Stimulated activated CD4-positive, alpha-beta T cell treated with anti-CD3 and anti-CD28 coated beads, Interleukin-12 subunit alpha, Interleukin-12 subunit beta, amount 100 ng/mL, for 24 hours (primary cell): ENCODE data around the gene C4orf51.
"Not testable (repeated sequence)": the region's sequence is repeated elsewhere in the genome, so short reads cannot be mapped to it uniquely, and the experiment has no call there.

ENCODE experiments used
- DNase-seq, 2 experiments: peaks; one replicate each; pipeline ENCODE4 v3.0.0-alpha.2; 2020; ENCODE audit warnings: low read depth in 2 of 2

C4orf51 gene

DNA sequence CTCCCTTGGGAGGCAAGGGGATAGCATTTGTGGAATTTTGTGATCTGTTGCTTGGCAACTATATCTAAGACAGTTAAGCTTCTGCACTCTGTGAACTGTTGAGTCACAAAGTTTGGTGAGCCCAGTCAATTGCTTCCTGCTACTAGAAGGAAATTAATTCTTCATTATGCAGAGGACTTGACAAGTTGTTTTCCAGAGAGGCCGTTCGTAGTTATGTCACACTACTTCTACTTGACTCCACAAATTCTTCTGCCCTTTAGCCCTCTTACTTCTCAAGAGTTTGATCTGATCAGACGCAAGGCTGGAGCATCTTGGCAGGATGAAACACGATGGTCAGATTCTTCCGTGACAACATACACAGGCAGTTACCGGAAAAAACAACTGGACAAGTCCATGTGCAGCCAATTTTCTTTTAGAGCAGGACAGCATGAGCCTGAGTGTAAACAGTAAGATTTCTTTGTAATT, at the start of gene C4orf51:
Gene C4orf51 (plus strand): TSS at position 156 of the 465 bp plus-strand sequence. CDS start 58 bp downstream, at position 214.
- no peak for DNase-seq

DNA sequence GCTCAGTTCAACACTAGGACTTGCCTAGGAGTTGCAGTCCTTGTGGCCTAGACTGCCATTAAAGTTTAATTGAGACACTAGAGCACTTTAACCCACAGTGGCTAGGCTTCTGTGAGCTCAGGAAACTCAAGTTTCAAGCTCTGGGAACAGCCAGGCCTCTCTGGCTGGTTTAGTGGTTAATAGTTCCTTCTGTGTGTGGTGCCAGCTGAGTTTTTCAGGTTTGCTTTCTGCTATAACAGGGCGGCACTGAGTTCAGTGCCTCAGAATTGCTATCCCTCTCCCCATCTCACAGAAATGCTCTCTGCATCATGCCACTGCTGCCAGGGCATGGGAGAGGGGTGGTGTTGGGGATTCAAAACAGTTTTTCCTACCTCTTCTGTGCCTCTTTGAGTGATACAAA, 44.8 kb upstream of the C4orf51 start:
- DNase-seq, result no peak

DNA sequence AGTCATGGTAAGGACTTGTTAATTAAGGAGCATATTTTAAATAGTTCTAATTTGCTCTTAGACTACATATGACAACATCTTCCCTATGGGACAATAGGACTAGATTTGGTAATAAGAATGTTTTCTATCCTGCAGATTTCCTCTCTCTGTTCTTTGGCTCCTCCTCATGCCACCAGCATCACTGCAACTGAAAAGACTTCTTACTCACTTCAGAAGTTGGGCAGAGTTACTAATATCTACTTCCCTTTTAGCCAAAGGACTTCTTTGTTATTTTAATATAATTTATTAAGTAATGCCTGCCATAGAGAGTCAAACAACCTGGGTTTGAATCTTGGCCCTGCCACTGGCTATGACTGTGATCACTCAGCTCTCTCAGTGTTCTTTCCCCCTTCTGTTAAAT, 44.3 kb upstream of the C4orf51 start:
- no peak for DNase-seq

DNA sequence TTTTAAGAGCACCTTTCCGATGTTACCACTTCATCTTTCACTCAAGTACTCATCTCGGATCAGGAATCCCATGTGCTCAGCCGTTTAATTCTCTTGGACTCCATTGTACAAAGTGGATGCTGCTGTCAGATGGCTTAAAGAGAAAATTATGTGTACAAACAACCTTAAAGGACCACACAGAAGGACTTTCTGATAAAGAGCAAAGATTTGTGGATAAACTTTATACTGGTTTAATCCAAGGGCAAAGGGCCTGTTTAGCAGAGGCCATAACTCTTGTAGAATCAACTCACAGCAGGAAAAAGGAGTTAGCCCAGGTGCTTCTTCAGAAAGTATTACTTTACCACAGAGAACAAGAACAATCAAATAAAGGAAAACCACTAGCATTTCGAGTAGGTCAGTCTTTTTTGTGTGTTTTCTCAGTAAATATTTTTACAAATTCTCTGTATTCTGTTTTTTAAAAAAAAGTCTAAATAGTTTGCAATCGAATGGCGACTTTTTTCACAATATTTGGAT, 40.7 kb upstream of the C4orf51 start:
- no peak for DNase-seq

DNA sequence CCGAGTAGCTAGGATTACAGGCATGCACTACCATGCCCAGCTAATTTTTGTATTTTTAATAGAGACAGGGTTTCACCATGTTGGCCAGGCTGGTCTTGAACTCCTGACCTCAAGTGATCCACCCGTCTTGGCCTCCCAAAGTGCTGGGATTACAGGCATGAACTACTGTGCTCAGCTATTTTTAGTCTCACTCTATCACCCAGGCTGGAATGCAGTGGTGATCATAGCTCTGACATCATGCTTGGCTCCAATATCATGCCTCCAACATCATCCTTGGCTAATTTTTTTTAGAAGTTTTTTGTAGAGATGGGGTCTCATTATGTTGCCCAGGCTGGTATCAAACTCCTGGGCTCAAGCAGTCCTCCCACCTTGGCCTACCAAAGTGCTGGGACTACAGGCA, 39.7 kb upstream of the C4orf51 start:
- DNase-seq, result not testable (repeated sequence)

DNA sequence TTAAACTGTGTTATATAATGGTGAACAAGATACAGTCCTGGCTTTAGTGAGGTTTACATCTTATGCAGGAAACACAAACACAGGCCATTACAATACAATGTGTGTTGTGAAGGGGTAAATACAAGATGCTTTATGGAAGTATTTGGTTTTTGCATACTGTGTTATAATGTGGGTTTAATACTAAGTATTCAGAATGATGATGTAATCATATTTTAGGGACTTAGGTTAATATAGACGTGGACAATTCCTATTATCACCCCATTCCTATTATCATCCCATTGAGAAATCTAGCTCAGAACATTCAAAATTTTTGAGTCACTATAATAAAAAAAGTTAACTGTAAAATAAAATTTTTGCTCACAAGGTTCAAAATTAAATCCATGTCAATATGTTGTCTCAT, 36.7 kb upstream of the C4orf51 start:
- no peak for DNase-seq

DNA sequence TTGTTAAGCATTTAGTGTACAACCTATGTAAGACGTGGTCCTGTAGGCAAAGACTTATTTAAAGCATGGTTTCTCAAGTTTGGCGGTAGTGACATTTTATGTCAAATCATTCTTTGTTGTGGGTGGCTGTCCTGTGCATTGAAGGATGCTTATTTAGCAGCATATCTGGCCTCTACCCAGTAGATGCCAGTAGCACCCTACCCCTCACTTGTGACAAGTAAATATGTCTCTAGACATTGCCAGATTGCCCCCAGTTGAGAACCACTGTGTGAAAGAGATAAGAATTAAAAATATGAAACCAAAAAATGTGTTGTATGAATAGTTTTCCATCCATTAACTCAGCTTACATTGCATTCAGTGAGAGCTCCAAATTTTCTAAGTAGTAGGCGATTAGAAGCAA, 35.2 kb upstream of the C4orf51 start:
- no peak for DNase-seq

DNA sequence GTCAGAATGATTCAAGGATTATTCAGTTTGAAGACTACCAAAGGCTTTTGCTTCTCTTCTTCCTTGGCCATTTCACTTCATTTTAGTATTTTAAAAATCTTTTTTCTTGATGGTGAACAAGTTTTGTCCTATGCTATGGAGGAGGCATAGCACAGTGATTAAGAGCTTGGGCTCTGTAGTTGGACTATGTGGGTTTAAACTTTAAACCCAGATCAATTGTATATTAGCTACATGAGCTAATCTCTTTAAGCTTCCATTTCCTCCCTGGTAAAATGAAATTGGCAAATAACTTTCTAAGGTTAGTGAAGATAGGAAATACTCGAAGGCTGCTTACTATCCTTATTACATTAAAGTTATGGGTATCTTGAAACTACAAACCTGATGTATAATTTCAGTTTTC, 23.8 kb upstream of the C4orf51 start:
- no peak for DNase-seq

DNA sequence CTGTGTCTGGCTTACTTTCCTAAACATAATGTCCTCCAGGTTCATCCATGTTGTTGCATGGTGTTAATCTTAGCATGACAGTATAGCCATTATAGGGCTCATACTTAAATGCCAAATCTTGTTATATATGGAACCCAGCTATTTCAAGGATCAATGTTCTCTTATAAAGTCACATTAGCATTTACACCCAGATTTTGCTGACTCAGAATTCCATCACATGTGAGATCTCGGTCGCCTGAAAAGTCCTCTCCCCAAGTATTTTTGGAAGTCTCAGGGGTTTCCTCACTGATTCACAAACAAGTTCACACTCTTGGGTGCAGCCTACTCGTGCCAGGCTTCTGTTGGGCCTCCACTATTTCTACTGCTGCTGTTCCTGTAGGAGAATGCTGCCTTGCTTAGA, 19.9 kb upstream of the C4orf51 start:
- no peak for DNase-seq

DNA sequence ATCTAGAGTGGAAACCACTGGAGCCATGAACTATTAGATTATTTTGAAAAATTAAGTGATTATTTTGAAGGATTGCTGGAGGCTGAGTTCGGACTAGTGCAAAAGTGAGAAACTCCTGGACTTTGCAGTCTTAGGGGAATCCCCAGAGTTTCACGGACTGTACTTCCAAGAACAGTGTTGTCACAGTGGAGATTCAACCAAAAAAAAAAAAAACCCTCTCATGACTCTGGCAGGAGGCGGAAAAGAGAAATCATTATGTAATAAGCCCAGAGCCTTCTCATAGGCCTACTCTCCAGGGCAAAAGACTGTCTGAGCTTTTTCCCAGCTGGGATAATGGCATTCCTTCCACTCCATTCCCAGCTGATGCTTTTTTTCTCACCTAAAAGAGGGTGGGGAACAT, 16.8 kb upstream of the C4orf51 start:
- no peak for DNase-seq

DNA sequence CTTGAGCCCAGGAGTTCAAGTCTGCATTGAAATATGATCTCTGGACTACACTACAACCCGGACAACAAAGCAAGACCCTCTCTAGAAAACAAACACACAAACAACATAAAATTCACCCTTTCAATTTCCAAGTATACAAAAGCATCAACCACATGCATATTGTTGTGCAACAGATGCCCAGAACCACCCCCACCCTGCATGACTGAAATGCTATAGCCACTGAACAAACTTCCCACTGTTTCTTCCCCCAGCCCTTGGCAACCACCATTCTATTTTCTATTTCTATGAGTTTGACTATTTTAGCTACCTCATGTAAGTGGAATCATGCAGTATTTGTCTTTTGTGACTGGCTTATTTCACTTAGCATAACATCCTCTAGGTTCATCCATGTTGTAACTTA, 14.2 kb upstream of the C4orf51 start:
- DNase-seq, result no peak

DNA sequence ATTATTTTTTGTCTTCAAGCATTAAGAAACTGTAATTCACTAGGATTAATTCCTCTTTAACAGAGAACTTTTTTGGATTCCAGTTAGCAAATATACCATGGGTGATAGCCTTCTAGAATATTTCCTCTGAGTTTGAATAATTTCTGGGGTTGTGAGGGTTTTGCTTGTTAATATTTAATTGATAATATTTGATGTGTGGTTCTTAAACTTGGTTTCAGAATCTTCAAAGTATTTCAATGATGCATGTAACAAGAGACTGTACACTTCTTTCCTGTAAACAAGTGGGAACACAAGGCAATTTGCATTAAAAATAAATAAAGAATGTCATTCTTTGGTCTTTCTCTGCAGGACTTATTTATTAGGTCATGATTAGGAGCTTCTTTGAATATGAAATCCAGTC, 9.5 kb upstream of the C4orf51 start:
- DNase-seq, result no peak

DNA sequence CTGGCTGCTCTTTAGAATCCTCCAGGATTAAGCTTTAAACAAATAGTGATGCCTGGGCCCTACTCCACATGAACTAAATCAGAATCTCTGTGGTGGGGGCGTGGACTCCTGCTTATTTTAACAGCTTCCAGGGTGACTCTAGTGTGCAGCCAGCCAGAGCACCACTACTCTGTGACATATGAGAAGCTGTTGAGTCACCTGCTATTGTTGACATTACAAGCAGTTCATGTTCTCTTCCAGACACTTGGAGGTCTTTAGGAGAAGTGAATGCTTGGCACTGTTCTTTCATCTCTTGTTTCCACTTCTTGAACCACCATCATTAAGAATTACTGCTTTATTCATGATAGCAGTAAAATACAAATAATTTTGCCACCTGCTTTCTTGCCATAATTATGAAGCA, 426 bp upstream of the C4orf51 start:
- DNase-seq, result no peak

DNA sequence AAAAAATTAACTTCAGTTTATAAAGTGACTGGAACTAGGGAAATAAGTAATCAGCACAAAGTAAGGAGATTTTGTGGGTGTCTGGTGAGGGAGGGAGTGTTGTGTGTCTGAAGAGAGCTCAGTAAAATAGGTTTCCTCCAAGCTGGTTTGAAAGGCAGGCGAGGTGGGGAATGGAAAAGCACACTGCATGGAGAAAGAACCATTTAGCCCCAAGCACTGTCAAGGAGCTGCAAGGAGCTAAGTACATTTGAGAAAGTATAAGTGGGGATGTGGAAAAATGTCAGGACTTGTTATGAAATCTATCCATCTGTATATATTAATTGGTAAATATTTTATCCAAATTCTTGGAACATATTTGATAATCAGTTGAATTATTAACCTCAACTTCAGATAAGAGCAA, 956 bp downstream of the C4orf51 start:
- DNase-seq, result no peak

DNA sequence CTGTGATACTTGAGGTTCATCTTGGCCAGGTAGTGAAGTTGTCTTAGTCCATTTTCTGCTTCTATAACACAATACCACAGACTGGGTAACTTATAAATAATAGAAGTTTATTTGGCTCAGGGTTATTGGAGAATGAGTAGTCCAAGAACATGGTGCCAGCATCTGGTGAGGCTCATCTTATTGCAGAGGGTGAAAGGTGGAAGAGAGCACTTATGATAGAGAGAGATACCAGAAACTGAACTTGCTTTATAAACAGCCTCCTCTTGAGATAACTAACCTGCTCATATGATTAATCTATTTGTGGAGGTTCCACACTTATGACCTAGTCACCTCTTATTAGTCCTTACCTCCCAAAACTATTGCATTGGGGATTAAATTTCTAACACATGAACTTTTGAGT, 1.6 kb downstream of the C4orf51 start:
- DNase-seq, result no peak

DNA sequence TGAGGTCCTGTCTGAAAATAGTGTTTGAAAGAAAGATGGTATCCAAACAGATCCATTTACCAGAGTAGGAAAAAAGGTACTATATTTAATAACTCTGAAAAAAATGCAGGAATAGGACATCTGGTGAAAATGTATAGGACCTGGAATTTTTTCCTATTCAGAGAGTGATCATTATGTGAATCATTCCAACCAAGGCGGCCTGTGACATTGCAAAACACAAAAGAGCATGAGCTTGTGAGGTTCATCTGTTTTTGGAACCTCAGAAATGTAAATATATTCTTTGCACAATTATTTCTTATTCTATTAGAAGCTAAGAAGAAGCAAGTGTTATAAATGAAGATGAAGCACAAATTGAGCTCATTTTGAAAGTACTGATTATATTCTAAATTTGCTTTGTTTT, 2.0 kb downstream of the C4orf51 start:
- no peak for DNase-seq

DNA sequence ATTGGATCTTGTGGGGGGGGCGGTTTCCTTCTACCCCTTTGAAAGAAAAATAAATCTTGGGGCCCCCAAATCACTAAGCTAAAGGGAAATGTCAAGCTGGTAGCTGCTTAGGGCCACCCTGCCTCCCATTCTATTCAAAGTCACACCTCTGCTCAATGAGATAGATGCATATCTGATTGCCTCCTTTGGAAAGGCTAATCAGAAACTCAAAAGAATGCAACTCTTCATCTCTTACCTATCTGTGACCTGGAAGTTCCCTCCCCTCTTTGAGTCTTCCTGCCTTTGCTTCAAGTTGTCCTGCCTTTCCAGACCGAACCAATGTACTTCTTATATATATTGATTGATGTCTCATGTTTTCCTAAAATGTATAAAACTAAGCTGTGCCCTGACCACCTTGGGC, 7.0 kb downstream of the C4orf51 start:
- DNase-seq, result no peak

DNA sequence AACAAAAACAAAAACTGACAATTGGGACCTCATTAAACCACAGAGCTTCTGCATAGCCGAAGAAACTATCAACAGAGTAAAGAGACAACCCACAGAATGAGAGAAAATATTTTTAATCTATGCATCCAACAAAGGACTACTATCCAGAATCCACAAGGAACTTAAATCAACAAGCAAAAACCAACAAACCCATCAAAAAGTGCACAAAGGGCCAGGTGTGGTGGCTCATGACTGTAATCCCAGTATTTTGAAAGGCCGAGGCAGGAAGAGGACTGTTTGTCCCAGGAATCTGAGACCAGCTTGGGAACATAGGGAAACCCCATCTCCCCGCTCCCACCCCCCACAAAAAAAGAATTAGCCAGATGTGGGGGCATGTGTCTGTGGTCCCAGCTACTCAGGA, 10.7 kb downstream of the C4orf51 start:
- DNase-seq, result no peak

DNA sequence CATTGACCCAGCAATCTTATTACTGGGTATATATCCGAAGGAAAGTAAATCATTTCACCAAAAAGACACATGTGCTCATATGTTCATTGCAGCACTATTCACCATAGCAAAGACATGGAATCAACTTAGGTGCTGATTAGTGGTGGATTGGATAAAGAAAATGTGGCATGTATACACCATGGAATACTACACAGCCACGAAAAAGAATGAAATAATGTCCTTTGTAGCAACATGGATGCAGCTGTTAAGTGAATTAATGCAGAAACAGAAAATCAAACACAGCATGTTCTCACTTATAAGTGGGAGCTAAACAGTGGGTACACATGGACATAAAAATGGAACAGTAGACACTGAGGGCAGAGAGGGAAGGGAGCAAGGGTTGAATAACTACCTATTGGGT, 11.5 kb downstream of the C4orf51 start:
- DNase-seq, result not testable (repeated sequence)

DNA sequence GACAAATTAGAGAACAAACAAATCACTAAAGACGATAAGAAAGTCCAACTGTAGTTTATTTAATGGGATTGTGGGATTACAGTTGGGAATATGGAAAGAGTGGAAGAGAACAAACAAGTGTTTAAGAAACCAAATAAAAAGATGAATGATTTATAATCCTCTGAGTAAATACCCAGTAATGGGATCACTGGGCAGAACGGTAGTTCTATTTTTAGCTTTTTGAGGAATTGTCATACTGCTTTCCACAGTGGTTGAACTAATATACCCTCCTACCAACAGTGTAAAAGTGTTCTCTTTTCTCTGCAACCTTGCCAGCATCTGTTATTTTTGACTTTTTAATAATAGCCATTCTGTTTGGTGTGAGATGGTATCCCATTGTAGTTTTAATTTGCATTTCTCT, 15.0 kb downstream of the C4orf51 start:
- no peak for DNase-seq

DNA sequence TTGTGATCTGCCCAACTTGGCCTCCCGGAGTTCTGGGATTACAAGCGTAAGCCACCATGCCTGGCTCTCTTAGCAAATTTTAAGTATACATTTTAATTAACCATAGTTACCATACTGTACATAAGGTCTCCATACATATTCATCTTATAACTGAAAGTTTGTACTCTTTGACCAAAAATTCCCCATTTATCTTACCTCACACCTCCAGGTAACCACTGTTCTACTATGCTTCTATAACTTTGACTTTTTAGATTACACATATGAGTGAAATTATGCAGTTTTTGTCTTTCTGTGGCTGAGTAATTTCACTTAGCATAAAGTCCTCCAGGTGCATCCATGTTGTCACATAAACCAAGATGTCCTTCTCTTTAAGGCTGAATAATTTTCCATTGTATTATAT, 17.4 kb downstream of the C4orf51 start:
- DNase-seq, result no peak

DNA sequence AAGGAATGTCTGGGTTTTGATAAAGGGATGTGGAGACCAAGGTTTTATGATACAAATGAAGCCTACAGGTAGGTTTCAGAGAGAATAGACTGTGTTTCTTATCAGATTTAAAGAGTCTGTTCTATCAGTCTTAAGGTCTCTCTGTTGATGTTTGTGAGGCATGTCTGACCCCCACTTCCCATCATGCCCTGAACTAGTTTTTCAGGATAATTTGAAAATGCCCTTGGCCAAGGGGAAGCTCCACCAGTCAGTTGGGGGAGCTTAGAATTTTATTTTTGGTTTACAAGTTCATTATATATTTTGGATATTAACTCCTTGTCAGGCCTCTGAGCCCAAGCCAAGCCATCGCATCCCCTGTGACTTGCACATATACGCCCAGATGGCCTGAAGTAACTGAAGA, 18.6 kb downstream of the C4orf51 start:
- no peak for DNase-seq

DNA sequence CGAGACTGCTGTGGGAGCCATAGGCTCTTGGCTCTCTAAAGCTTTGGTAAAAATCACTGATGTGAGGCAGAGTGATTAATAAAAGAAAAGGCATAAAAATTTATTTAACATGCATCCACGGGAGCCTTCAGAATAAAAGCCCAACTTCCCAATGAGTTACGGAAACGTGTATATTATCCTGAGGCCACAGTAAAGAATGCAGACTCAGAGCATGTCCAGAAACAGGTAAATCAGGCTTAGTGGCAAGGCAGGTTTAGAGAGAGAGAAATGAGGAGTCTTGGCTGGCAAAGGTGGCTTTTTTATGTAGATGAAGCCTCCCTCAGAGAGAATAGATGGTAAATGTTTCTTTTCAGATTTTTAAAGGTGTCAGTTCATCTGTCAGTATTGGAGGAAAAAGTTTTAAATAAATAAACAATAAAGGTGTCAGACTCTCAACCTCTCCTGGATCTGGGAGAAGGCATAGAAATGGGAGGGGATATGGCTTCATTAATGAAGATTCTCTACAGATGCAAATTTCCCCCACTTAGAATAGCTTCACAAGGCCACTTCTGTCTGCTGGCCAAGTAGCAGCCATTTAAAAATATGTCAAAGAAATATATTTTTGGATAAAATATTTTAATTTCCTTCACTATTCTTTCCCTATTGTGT, 24.0 kb downstream of the C4orf51 start:
- no peak for DNase-seq

DNA sequence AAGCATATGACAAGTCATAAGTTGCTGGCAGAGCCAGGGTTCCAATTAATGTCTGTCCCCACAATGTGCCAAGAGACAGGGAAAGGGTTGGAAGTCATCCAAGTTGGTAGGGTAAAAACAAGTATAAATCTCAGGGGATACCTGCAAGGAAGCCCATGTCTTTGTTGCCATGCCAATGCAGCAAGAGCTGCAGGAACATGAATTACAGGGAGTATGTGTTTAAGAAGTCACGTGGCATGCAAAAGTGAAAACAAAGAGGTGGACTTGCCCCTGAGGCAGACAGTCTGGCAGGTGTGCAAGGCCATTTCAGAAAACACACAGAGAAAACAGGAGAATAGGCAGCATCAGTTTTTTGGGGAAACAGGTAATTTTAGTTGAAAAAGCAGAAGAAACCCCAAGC, 29.4 kb downstream of the C4orf51 start:
- DNase-seq, result no peak
